ENCODE measurements around the gene HMGN5. TPM values are rescaled to one million over a fixed set of nuclear protein-coding genes. Genes with fewer than 3 reads are reported as not detected.

HMGN5 gene, protein sequence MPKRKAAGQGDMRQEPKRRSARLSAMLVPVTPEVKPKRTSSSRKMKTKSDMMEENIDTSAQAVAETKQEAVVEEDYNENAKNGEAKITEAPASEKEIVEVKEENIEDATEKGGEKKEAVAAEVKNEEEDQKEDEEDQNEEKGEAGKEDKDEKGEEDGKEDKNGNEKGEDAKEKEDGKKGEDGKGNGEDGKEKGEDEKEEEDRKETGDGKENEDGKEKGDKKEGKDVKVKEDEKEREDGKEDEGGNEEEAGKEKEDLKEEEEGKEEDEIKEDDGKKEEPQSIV
- polyA plus RNA-seq, result 1 to 10 TPM in 2 of 3 donors, under 1 TPM in 1; 0.92 to 6.5 (median 5.6) TPM

GRCh38 chrX:81201671-81202455 lies at the start of gene HMGN5, which contains the start of gene SH3BGRL:
HMGN5 (minus strand) TSS chrX:81201913; CDS start chrX:81121549, 80,364 bp downstream.
SH3BGRL (plus strand) TSS chrX:81202102; CDS start chrX:81202201, 99 bp downstream.
- DNase-seq, result peak; percentile 64 to 74 (median 72)
- H3K9me3 Mint-ChIP-seq, result no peaks in the 10 kb centered on the region
- peak within 1 kb of the TSS; percentile 91 to 99 (median 96) for H3K4me3 Mint-ChIP-seq
- peaks cover 0 to 4% (median 0%) of the 10 kb centered on the region in 3 donors for H3K36me3 Mint-ChIP-seq
- peaks cover 0 to 4% (median 0%) of the 10 kb centered on the region in 3 donors for H3K27me3 Mint-ChIP-seq (ENCODE audit: low read depth in 3 of 3)
- peaks cover 46 to 58% of the 10 kb centered on the region in 2 donors for H3K4me1 Mint-ChIP-seq
- H3K27ac Mint-ChIP-seq, result peak within 1 kb of the TSS; percentile 90 to 94 (median 93)

DNA sequence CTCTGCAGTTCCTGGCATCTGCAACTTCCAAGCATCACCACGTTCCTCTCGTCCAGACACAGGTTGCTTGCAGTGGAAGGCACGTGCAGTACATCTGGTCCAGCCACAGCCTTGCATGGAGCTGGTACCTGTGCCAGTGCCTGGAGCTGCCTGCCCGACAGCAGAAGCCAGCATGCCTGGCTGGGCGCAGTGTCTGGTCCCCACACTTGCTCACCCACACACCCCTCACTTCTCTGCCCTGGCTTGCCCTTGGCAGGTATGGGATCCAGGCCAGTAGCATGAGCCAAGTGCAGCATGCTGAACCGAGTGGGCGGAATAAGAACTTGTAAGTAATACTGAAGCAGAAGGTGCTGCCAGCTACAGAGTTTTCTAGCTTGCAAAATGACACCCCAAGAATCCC lies 40.0 kb upstream of the HMGN5 start:
- Mint-ChIP-seq H3K36me3 (peaks cover 6 to 23% (median 21%) of the 10 kb centered on the region in 3 donors), H3K27ac (no peak overlapping the region), H3K4me1 (peaks cover 0 to 14% of the 10 kb centered on the region in 2 donors), H3K27me3 (ENCODE audit: low read depth in 3 of 3) (peaks cover 0 to 5% (median 3%) of the 10 kb centered on the region in 3 donors), H3K9me3 (peaks cover 0 to 1% (median 0%) of the 10 kb centered on the region in 6 donors), H3K4me3 (no peak overlapping the region)
- DNase-seq, result no peak

GRCh38 chrX:81240701-81241331 lies 39.1 kb upstream of the HMGN5 start:
- Mint-ChIP-seq H3K27ac (no peak overlapping the region), H3K4me3 (no peak overlapping the region), H3K36me3 (peaks cover 9 to 23% (median 22%) of the 10 kb centered on the region in 3 donors), H3K4me1 (peaks cover 0 to 12% of the 10 kb centered on the region in 2 donors), H3K27me3 (ENCODE audit: low read depth in 3 of 3) (peaks cover 0 to 6% (median 3%) of the 10 kb centered on the region in 3 donors), H3K9me3 (peaks cover 0 to 1% (median 0%) of the 10 kb centered on the region in 6 donors)
- no peak for DNase-seq

DNA sequence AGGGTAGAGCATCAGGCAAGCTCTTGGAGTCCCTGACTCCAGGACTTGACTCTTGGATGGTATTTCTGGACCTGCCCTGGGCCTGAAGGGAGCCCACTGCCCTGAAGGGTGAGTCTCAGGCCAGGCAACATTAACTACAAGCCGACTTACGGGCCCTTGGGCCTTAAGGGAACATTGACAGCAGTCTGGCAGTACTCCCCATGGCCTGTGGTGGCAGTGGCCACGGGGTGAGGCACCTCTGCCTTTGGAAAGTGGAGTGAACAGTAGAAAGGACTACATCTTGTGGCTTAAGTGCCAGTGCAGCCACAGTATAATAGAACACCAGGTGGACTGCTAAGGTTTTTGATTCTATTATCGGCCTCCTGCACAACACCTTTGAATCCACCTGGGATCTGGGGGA lies 36.5 kb upstream of the HMGN5 start:
- Mint-ChIP-seq H3K27me3 (ENCODE audit: low read depth in 3 of 3) (peaks cover 0 to 9% (median 3%) of the 10 kb centered on the region in 3 donors), H3K9me3 (peaks cover 0 to 1% (median 0%) of the 10 kb centered on the region in 6 donors), H3K4me1 (peaks cover 0 to 19% of the 10 kb centered on the region in 2 donors), H3K36me3 (peaks cover 9 to 23% (median 22%) of the 10 kb centered on the region in 3 donors), H3K4me3 (no peak overlapping the region), H3K27ac (no peak overlapping the region)
- DNase-seq, result no peak

DNA sequence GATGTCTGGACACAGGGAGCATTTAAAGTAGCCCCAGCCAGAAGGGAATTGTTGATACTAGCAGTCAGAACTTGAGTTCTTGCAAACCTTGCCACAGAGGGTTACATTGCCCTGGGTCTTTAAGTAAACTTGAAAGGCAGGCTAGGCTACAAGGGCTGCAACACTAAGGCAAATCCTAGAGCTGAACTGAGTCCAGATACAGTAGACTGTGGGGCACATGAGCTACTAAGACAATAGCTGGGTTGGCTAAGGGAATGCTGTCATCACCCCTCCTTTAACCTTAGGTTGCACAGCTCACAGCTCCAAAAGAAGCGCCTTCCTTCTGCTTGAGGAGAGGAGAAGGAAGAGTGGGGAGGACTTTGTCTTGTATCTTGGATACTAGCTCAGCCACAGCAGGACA lies 35.8 kb upstream of the HMGN5 start:
- Mint-ChIP-seq H3K9me3 (peaks cover 0 to 1% (median 0%) of the 10 kb centered on the region in 6 donors), H3K27ac (no peak overlapping the region), H3K27me3 (ENCODE audit: low read depth in 3 of 3) (peaks cover 2 to 9% (median 3%) of the 10 kb centered on the region in 3 donors), H3K36me3 (peaks cover 9 to 22% (median 21%) of the 10 kb centered on the region in 3 donors), H3K4me1 (peaks cover 0 to 25% of the 10 kb centered on the region in 2 donors), H3K4me3 (no peak overlapping the region)
- no peak for DNase-seq

GRCh38 chrX:81232218-81232617 lies 30.5 kb upstream of the HMGN5 start:
- no peak overlapping the region for H3K27ac Mint-ChIP-seq
- H3K9me3 Mint-ChIP-seq, result no peaks in the 10 kb centered on the region
- no peak overlapping the region for H3K4me3 Mint-ChIP-seq
- H3K4me1 Mint-ChIP-seq, result peaks cover 22 to 49% of the 10 kb centered on the region in 2 donors
- no peak for DNase-seq
- peaks cover 0 to 7% (median 3%) of the 10 kb centered on the region in 3 donors for H3K27me3 Mint-ChIP-seq (ENCODE audit: low read depth in 3 of 3)
- peaks cover 2 to 6% (median 3%) of the 10 kb centered on the region in 3 donors for H3K36me3 Mint-ChIP-seq

DNA sequence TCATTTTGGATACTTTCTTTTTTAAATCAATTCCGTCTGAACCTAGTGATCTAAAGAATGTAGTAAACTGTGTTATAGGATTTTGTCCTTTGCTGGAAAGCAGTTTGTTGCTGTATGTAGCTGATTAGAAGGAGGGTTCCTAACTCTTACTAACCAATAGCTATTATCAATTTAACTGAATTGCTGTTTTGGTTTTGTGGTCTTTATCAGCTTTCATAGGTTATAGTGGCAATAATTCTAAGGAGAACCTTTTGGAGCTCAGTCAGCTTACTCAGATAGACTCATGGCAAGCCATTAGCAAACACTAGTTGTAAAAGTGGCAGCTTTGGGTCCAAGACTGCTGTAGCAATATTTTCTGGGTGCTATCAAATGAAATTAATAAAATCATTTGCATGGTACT lies 29.8 kb upstream of the HMGN5 start:
- DNase-seq, result no peak
- H3K4me1 Mint-ChIP-seq, result peaks cover 22 to 53% of the 10 kb centered on the region in 2 donors
- H3K27me3 Mint-ChIP-seq (ENCODE audit: low read depth in 3 of 3), result peaks cover 0 to 4% (median 3%) of the 10 kb centered on the region in 3 donors
- H3K27ac Mint-ChIP-seq, result no peak overlapping the region
- H3K36me3 Mint-ChIP-seq, result peaks cover 0 to under 1% (median 0%) of the 10 kb centered on the region in 3 donors
- no peaks in the 10 kb centered on the region for H3K9me3 Mint-ChIP-seq
- no peak overlapping the region for H3K4me3 Mint-ChIP-seq

DNA sequence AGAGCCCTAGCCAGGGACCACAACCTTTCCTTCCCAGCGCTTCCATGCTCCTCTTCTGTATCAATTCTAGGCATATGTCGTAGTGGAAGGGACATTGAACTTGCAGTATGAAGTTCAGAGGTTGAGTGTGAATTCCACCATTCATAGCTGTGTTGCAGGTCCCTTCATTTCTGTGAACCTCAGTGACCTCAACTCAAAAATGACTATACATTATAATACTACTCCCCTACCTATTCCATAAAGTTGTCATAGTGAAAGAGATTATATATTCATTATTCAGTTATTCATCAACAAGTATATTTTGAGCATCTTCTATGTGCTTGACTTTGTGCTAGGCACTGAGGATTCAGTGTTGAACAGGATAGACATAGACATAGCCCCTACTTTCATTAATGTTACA lies 28.2 kb upstream of the HMGN5 start:
- Mint-ChIP-seq H3K27me3 (ENCODE audit: low read depth in 3 of 3) (peaks cover 0 to 3% (median 0%) of the 10 kb centered on the region in 3 donors), H3K4me1 (peaks cover 23 to 55% of the 10 kb centered on the region in 2 donors), H3K36me3 (no peaks in the 10 kb centered on the region), H3K4me3 (no peak overlapping the region), H3K9me3 (no peaks in the 10 kb centered on the region), H3K27ac (no peak overlapping the region)
- no peak for DNase-seq

GRCh38 chrX:81229229-81229628 lies 27.5 kb upstream of the HMGN5 start:
- H3K36me3 Mint-ChIP-seq, result no peaks in the 10 kb centered on the region
- no peak overlapping the region for H3K4me3 Mint-ChIP-seq
- H3K27me3 Mint-ChIP-seq (ENCODE audit: low read depth in 3 of 3), result peaks cover 0 to 3% (median 0%) of the 10 kb centered on the region in 3 donors
- DNase-seq, result no peak
- H3K9me3 Mint-ChIP-seq, result no peaks in the 10 kb centered on the region
- peaks cover 25 to 62% of the 10 kb centered on the region in 2 donors for H3K4me1 Mint-ChIP-seq
- no peak overlapping the region for H3K27ac Mint-ChIP-seq

DNA sequence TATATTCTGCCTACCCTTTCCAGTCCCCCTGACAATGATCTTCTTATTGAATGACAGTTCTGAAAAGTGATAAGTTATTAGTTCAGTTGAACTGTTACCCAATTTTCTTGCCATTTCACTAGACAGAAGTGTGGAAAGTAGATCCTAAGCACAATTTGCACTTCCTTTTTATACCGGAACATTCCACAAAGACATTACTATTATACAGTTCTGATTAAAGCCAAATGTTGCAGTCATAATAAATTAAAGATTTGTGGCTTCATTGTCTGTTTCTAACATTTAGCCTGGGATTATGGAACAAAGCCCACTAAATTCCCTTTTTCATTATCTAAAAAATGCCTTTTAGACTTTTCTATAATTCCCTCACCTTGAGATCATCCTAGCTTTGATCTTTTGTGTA lies 14.0 kb upstream of the HMGN5 start:
- no peaks in the 10 kb centered on the region for H3K36me3 Mint-ChIP-seq
- H3K27ac Mint-ChIP-seq, result peak overlapping the region in 1 of 6 donors; percentile 20
- H3K4me3 Mint-ChIP-seq, result no peak overlapping the region
- H3K4me1 Mint-ChIP-seq, result peaks cover 15 to 45% of the 10 kb centered on the region in 2 donors
- peaks cover 0 to 4% (median 2%) of the 10 kb centered on the region in 3 donors for H3K27me3 Mint-ChIP-seq (ENCODE audit: low read depth in 3 of 3)
- H3K9me3 Mint-ChIP-seq, result no peaks in the 10 kb centered on the region
- no peak for DNase-seq

GRCh38 chrX:81208916-81209315 lies 7.2 kb upstream of the HMGN5 start:
- Mint-ChIP-seq H3K36me3 (peaks cover 0 to 4% (median 0%) of the 10 kb centered on the region in 3 donors), H3K4me3 (no peak overlapping the region), H3K27ac (no peak overlapping the region), H3K27me3 (ENCODE audit: low read depth in 3 of 3) (peaks cover 0 to 7% (median 0%) of the 10 kb centered on the region in 3 donors), H3K4me1 (peaks cover 22 to 45% of the 10 kb centered on the region in 2 donors), H3K9me3 (no peaks in the 10 kb centered on the region)
- no peak for DNase-seq

GRCh38 chrX:81206476-81206875 lies 4.8 kb upstream of the HMGN5 start:
- peaks cover 39 to 65% of the 10 kb centered on the region in 2 donors for H3K4me1 Mint-ChIP-seq
- peaks cover 0 to 7% (median 3%) of the 10 kb centered on the region in 3 donors for H3K27me3 Mint-ChIP-seq (ENCODE audit: low read depth in 3 of 3)
- DNase-seq, result no peak
- no peak overlapping the region for H3K4me3 Mint-ChIP-seq
- H3K36me3 Mint-ChIP-seq, result peaks cover 0 to 4% (median 0%) of the 10 kb centered on the region in 3 donors
- H3K9me3 Mint-ChIP-seq, result no peaks in the 10 kb centered on the region
- H3K27ac Mint-ChIP-seq, result no peak overlapping the region

DNA sequence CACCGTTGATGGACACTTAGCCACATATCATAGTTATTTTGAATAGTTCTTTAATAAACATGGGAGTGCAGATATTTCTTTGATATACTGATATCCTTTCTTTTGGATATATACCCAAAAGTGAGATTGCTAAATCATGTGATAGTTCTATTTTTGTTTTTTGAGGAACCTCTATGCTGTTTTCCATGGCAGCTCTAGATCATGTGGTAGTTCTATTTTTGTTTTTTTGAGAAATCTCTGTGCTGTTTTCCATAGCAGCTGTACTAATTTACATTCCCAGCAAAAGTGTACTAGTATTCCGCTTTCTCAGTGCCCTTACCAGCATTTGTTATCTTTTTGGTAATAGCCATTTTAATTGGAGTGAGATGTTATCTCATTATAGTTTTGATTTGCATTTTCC lies 3.8 kb upstream of the HMGN5 start:
- Mint-ChIP-seq H3K4me1 (peaks cover 44 to 74% of the 10 kb centered on the region in 2 donors), H3K36me3 (peaks cover 0 to 4% (median 0%) of the 10 kb centered on the region in 3 donors), H3K9me3 (no peaks in the 10 kb centered on the region), H3K27me3 (ENCODE audit: low read depth in 3 of 3) (peaks cover 0 to 7% (median 3%) of the 10 kb centered on the region in 3 donors), H3K4me3 (peak overlapping the region in 1 of 5 donors; percentile 5), H3K27ac (no peak overlapping the region)
- no peak for DNase-seq
